ENCODE results near the gene SEMA4C.
A peak's percentile ranks its signal among the peaks of the same experiment; 100 is the strongest.

SEMA4C gene, protein sequence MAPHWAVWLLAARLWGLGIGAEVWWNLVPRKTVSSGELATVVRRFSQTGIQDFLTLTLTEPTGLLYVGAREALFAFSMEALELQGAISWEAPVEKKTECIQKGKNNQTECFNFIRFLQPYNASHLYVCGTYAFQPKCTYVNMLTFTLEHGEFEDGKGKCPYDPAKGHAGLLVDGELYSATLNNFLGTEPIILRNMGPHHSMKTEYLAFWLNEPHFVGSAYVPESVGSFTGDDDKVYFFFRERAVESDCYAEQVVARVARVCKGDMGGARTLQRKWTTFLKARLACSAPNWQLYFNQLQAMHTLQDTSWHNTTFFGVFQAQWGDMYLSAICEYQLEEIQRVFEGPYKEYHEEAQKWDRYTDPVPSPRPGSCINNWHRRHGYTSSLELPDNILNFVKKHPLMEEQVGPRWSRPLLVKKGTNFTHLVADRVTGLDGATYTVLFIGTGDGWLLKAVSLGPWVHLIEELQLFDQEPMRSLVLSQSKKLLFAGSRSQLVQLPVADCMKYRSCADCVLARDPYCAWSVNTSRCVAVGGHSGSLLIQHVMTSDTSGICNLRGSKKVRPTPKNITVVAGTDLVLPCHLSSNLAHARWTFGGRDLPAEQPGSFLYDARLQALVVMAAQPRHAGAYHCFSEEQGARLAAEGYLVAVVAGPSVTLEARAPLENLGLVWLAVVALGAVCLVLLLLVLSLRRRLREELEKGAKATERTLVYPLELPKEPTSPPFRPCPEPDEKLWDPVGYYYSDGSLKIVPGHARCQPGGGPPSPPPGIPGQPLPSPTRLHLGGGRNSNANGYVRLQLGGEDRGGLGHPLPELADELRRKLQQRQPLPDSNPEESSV

DNA sequence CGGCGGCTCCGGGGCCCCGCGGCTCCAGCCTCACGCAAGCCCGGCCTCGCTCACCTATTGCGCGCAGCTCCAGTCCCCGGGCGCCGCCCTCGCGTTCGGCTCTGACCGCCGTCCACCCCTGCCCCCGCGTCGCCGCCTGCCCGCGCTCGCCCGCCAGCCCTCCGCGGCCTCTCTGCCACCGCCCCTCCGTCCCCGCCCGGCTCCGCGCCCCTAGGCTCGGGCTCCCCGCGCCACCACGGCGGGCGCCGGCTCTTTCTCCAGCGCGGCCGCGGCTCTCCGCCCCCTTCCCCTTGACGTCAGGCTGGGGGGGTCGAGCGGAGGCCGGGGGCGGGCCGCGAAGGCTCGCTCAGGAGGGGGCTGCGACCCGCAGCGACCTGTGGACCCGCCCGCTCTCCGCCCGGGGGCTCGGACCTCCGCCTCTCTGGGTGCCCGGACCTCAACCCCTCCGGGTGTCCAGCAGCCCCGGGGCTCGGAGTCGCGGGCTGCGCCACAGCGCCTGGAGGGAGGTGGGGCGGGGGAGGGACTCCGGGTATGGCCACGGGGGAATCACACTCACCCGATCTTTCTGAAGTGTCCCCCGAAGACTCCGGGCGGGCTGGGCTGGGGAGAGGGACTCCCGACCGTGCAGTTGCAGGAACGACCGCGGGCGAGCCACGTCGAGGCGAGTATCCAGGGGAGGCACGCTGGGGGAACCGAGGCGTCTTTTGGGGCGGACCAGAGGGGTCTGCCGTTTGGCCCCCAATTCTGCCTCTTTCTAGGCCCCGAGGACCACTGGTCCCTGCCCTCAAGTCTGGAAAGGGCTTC lies at the start of gene SEMA4C:
Gene SEMA4C, minus strand, starts transcription at position 259 of the 804 bp plus-strand sequence. CDS start 2,194 bp downstream, outside the sequence.
- DNase-seq (ENCODE audit: low spot score): peak; percentile 85

DNA sequence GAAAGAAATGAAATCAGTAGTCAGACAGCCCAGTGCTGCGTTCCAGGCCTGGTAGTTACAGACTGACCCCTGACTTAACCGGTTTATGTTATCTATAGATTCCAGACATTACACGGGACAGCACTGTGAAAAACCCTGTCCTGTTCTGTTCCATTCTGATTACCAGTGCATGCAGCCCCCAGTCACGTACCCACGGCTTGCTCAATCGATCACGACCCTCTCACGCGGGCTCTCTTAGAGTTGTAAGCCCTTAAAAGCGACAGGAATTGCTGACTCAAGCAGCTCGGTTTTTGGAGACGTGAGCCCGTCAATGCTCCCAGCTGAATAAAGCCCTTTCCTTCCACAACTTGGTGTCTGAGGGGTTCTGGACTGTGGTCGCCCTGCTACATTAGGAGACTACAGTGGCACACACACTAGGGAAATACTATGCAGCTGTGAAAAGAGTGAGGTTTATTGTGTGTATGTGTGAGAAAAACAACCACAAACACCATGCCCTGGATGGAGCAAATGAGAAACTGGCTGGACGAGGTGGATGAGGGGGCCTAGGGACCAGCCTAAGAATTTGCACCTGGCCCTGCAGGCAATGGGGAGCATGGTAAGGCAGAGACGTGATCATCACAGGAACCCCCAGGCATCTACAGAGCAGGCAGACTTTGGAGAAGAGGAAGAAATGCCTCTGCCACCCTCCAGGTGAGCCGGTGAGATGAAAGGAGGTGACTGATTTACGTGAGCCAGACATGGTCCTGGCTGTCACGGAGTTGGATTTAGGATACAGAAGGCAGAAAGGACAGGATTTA lies 49.1 kb upstream of the SEMA4C start:
- no peak for DNase-seq (ENCODE audit: low spot score)

DNA sequence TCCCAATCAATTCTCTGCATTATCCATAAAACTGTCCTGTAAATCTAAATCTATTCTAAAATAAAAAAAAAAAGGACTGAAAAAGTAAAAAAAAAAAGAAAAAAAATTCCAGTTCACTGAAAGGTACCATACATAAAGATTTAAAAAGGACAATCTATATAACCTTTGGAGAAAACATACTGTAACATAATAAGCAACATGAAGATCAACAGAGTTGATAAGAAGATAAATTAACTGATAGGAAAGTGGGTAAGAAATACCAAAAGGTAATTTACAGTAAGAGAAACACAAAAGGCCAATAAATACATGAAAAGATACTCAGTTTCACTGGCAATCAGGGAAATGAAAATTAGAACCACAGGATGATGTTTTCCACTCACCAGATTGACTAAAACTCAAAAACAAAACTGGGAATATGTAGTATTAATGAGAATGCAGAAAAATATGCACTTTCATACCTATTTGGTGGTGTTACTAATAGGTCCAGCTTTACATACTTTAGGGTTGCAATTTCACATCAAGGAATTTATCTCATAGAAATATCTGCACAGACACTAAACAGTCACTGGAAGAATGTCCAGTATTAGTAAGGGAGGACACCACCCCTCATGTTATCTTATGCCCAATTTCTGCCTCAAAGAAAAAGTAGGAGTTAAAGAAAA lies 48.3 kb upstream of the SEMA4C start:
- no peak for DNase-seq (ENCODE audit: low spot score)

DNA sequence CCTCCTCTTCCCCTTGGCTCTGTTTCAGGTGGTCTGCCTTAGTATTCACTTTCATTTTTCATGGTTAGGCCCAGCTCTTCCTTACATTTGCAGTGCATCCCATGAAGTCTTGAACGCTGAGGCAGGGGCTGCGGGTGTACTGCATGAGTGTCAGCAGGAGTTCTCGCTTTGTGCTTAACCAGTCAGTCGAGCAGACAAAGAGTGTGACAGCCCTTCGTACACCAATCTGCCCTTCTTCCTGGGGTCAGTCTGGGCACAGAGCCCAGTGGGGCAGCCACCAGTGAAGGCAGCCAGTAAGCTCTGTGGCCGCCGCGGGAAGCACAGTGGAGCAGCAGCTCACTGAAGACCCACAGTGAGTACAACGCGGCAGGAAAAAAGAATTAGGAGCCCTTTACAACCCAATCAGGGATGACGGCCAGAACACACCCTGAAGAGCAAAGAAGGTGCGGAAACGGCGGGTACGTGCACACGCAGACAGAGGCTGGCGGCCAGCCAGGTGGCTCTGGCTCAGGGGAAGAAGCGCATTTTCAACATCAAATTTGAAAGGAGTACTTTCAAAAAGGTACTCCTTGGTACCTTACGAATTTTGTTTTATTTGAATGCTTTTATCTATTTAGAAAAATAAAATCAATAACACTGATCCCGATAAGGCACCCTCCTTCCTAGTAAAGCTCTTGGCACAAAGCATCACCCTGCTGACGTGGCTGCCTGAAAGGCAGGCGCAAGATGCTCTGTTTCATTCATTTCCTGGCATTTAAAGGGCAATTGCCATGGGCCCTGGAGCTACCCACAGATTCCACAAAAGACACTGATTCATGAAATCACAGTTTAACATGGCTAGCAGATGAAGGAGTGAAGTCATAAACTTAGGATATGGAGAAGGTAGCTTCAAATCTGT lies 47.0 kb upstream of the SEMA4C start:
- no peak for DNase-seq (ENCODE audit: low spot score)

DNA sequence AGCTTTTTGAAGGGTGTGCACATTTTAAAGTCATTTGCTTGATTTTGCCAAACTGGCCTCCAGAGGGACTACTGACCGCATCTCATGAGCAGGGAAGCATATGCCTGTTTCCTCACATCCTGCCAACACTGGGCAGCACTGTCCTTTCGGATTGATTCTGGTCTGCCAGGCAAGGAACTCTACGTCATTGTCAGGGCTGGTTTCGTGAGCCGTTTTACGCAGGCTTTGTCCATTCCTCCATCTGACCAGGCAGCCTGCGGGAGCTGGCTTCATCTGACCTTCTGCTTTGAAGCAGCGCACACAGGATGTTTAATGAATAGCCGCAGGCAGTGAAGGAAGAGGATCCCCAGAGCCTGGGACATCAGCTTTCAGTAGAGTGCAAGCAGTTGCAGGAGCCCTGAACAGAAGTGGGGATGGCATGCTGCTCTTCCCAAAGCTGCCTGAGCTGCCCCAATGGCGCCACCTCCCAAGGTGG lies 46.3 kb upstream of the SEMA4C start:
- DNase-seq (ENCODE audit: low spot score): no peak

DNA sequence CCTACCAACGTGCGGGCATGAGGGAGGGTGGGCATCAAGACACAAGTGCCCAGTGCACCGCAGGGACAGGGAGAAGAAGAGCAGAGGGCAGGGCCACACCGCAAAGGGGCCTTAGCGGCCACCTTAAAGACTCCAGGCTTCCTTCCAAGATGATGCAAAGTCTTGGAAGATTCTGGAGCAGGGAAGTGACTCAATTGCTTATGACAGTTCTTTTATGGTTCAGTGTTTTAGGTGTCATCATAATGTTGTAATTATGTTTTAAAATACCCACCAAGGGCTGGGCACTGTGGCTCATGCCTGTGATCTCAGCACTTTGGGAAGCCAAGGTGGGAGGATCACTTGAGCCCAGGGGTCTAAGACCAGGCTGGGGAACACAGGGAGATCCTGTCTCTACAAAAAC lies 44.5 kb upstream of the SEMA4C start:
- DNase-seq (ENCODE audit: low spot score): no peak

DNA sequence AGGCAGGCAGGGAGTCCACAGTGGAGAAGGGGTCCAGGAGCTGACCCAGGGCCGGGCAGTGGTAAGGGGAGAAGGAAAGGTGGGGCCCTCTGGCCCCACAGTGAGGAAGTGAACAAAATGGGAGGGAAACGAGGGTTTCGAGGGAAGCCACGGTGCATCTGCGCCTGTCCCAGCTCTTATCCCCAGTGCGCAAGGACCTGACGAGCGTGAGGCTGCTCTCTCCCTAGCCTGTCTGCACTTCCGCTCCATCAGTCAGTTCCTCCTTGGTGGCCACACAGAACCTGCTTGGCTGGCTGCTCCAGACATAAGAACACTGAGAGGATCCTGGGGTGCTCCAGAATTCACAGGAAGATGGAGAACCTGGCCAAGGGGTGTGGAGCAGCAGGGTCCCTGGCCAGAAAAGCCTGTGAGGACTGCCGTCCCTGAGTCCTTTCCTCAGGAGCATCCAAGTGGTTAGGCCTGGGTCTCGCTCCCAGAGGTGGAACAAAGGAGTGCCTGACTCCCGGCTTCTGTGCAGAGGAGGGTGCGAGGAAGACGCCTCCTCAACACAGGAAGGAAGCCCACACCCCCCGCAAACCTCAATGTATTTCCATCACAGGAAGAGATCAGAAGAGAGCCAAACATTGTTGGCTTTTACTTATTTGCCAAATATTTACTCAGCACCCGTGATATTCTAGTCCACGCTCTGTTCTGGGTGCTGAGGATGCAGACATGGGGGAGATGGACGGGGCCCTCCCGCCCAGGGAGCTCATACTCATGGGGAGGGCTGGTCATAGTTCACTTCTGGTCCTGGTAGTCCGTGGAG lies 43.7 kb upstream of the SEMA4C start:
- no peak for DNase-seq (ENCODE audit: low spot score)

DNA sequence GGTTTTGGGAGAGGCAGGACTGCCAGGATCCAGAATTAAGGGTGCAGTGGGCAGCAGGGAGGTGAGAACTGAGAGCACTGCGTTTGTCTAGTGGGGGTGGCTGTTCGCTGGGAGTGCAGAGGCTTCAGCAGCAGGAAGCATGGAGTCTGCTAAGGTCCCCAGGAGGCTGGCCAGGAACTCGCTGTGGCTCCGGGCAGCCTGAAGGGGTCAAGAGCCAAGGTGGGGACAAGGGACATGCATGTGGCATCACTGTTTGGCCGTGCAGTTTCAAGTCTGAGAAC lies 43.2 kb upstream of the SEMA4C start:
- no peak for DNase-seq (ENCODE audit: low spot score)

DNA sequence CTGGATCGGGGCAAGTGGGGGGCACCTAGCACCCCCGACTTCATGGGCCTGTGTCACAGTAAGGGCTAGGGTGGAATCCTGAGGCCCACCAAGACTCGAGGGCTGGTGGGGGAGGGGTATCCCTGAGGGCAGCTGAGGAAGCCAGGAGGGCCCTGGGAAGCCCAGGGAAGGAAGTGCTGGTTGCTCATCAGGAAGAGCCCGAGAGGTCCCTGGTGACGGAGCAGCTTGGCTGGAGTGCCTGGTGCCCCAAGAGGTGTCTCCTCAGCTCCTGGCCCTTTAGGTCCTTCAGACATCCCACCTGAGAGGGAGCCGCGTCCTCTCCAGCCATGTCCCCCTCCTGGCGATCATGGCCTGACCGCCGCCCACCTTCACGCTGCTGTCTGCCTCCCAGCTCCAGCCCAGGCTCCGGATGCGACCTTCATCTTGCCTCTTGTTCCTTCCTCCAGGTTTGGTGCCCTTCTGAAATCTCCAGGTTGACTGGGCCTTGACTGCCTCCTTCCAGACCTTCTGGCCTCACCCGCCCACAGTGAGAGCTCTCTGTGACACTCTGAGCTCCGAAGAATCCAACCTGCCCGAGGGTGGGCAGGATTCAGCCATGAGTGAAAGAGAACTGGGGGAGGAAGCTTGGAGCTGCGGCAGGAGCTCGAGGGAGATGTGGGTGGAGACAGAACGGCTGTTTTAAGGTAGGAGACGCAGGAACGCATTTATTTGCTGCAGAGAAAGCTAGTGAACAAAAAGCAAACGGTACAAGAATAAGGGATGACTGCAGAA lies 42.7 kb upstream of the SEMA4C start:
- no peak for DNase-seq (ENCODE audit: low spot score)

DNA sequence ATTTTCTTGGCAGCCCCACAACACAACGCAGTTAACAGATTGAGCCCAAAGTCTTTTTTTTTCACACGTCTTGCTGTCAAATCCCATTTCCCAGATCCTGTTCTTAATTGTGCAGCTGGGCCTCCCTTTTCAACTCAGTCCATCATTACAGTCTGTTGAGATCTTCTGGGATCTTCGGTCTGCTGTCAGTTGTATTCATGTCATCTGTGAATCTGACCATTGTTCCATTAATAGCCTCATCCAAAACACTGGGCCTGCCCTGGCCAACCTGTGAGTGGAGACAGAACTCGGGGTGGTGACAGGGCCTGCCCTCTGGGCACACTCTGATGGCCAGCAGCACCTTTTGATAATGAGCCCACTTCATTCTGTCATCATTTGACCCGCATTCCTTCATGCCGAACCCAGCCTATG lies 39.7 kb upstream of the SEMA4C start:
- no peak for DNase-seq (ENCODE audit: low spot score)

DNA sequence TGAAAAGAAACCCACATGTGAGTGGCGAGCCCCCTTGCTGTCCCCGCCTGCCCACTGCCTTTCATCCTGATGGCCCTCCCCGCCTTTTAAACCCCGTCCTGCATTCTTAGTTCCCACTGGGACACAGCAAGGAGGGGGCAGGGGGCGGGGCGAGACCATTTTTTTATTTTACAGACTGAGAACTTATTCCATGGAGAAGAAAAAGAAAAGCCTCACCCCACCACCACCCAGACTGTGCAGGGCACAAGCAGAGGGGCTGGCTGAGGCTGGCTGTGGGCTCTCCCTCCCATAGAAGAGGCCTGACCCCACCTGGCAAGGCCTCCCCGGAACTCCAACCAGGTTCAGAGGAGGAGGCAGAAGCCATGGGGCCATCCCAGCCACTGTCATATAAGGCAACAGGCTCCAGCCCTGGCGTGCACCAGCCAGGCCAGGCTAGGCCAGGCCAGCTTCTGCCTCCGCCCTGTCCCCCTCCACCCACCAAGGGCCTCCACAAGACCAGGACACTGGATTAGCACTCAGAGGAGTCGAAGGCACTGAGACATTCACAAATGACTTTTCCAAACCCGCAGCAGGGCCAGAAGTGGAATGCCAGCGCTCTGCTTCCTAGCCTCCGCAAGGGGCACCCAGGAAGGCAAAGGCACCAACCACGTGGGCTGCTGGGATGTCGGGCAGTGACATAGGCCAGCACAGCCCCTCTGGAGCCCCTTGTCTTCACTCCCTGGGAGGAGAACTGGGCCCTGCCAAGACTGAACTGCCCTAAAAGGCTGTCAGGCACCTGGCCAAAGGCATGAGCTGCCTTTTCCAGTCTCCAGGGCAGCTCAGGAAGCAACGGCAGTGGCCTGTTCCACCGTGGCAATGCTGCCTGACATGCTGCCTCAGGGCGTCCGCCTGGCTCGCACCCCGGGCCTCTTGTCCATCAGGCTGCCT lies 37.5 kb upstream of the SEMA4C start:
- peak; percentile 85 for DNase-seq (ENCODE audit: low spot score)

DNA sequence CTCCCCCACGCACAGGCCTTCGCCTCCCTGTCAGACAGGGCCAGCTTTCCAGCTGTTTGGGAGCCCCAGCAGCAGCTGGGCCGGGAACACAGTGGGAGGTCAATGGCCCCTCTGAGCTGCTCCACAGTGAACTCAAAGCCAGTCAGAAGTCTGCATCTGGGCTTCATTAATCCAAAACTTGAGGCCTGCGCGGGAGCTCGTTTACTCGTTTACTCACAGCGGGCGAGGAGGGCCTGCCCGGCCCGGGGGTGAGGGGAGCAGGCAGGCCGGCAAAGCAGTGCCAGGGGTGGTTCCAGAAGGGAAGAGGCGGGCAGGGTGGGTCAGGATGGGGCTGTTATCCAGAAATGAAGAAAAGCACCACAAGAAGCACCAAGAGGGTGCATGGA lies 36.8 kb upstream of the SEMA4C start:
- peak; percentile 86 for DNase-seq (ENCODE audit: low spot score)

DNA sequence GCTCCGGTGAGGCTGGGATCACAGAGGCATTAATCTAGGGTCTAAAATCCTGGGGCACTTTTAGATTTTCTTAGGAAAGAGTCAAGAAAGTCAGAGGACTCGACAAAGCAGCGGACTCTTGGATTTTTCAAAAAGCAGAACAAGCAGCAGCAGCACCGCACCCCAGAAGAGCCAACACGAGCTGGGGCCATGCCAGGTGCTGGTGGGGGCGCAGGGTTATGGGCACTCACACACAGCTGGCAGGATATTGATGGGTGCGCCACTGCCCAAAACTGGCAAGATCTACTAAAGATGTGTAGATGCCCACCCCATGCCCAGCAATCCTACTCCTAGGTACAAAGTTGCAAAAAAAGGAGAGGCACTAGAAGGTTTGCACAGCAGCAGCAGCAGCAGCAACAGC lies 33.9 kb upstream of the SEMA4C start:
- no peak for DNase-seq (ENCODE audit: low spot score)

DNA sequence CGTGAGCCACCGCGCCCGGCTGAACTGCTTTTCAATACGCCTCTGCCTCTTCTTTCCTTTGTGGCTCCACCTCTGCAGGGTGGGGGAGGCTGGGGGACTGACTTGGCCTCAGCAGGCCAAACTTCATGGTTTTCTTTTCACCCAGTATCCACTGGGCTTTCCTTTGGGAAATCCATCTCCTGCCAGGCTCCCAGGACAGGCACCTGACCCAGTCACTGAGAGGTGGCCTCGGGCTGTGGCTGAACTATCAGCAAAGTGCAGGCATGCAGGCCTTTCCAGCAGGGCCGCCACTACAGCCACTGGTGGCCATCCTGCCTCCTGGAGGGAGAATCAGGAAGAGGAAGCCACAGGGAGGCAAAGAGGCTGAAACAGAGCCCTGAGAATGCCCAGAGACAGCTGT lies 33.4 kb upstream of the SEMA4C start:
- DNase-seq (ENCODE audit: low spot score): no peak

DNA sequence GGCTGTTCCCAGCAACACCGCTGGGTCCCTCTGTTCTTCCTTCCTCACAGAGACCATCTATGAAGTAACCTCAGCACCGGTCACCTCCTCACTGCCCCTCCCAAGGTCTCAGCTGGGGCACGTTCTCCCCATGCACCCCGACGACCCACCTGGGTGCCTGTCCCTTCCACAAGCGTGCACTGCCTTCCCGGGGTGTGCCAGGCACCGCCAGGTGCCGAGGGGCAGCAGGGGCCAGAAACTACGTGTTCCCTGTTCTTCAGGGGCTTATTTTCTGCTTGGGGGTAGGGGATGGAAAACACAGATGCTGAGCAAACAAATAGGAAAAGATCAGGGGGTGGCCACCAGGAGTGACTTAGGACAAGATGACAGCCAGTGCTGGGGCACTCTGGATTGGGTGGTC lies 30.4 kb upstream of the SEMA4C start:
- no peak for DNase-seq (ENCODE audit: low spot score)

DNA sequence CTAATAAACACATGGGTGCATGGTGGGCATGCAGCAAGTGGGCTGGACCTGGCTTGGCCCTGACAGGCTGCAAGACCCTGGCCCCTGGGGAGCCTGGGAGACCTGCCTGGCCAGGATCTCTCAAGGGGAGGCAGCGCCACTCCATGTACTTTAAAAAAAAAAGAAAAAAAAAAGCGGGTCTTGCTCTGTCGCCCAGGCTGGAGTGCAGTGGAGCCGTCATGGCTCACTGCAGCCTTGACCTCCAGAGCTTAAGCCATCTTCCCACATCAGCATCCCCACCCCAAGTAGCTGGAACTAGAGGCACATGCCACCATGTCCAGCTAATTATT lies 29.5 kb upstream of the SEMA4C start:
- no peak for DNase-seq (ENCODE audit: low spot score)

DNA sequence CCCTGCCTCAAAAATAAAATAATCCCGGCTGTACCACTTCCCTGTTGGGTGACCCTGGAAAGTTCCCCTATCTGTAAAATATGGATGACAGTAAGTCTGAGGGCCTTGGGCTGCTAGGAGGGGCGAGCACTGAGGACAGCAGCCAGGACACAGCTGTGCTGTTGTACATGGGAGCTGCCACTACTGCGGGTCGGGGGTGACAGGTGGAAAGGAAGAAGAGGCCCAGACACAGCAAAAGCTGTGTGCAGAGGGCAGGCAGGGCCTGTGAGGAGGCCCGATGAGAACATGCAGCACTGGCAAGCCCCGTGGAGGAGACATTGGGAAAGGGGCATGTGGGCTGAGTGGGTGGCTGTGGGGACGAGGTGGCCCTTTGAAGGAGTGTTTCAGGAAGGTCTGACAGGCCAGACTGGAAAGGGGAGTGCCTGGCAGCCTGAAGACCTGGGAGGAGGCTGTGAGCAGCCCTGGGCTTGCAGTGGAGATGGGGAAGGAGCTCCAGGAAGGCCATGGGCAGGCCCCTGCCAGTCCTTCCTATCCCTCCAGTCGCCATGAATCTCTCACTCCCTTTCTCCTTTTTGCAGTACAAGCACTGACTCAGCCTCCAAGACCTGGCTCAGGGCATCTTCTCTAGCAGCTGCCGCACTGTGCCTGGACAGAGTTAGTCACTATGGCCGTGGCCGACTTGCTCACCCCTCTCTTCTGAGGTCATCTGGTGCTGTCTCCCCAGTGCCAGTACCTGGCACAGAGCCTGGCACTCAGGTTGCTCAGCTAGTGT lies 28.9 kb upstream of the SEMA4C start:
- DNase-seq (ENCODE audit: low spot score): no peak

Measured in left forelimb (tissue), 1 donor.